Endothelial cell of umbilical vein (primary cell): ENCODE data around the gene NEDD4L. TPM values are rescaled to one million over a fixed set of nuclear protein-coding genes. Genes with fewer than 3 reads are reported as not detected.

Experiments used
- BruUV-seq: library from RNA; stranded (reverse); fragments of 400-500 nt; replicated peaks from 2 replicates; lab custom pipeline; 2021; lab: Mats Ljungman, UMichigan
- CTCF ChIA-PET: fragments of 300-600, 350-600 bp; sonication (Branson Sonifier 250); formaldehyde crosslinking; loops from one replicate; lab custom pipeline; 2021; ENCODE audit warnings: antibody characterized with exemption, inconsistent platforms; lab: Charles Lee
- POLR2A ChIA-PET: fragments of 300-600, 350-600 bp; sonication (Branson Sonifier 250); formaldehyde crosslinking; loops from one replicate; lab custom pipeline; 2021; ENCODE audit warnings: antibody characterized with exemption, inconsistent platforms; lab: Charles Lee
- DNase-seq: peaks from one replicate; pipeline ENCODE4 v3.0.0-alpha.2; 2011; ENCODE audit warnings: low read depth, low spot score
- FAIRE-seq: peaks from 2 replicates; lab custom pipeline; 2011; peaks lifted over from hg19 to GRCh38; lab: Jason Lieb, UNC
- H2AFZ ChIP-seq: 2 replicates; pipeline ENCODE4 v1.6.0; 2012; ENCODE audit warnings: low read depth, low read length, control low read depth, inconsistent platforms
- H3K27ac ChIP-seq: 2 replicates; pipeline ENCODE4 v1.5.1; 2011; ENCODE audit warnings: low read depth, mild to moderate bottlenecking, control low read depth, low read length, moderate library complexity; ENCODE audit not compliant: insufficient read depth
- H3K27me3 ChIP-seq, 2 experiments: 2 replicates each; pipeline versions ENCODE4 v1.6.0 to v1.6.1; 2011; ENCODE audit warnings: low read length in 2 of 2, mixed read lengths in 1 of 2; ENCODE audit not compliant: control insufficient read depth in 2 of 2, insufficient read depth in 2 of 2
- H3K36me3 ChIP-seq, 2 experiments: 2 replicates in 1 of 2; 3 replicates in 1 of 2; pipeline ENCODE4 v1.5.1; 2011; ENCODE audit warnings: low read length in 2 of 2, mild to moderate bottlenecking in 1 of 2, moderate library complexity in 1 of 2; ENCODE audit not compliant: control insufficient read depth in 2 of 2, insufficient read depth in 2 of 2; ENCODE audit errors: extremely low read depth in 1 of 2
- H3K4me1 ChIP-seq: 3 replicates; pipeline ENCODE4 v1.5.1; 2011; ENCODE audit warnings: mild to moderate bottlenecking, low read length; ENCODE audit not compliant: control insufficient read depth, insufficient read depth; ENCODE audit errors: extremely low read depth
- H3K4me2 ChIP-seq: 2 replicates; pipeline ENCODE4 v1.6.1; 2011; ENCODE audit warnings: low read length, control low read depth, mixed read lengths; ENCODE audit not compliant: insufficient read depth
- H3K4me3 ChIP-seq, 3 experiments: fragments of 200-600 bp in 1 of 3; sonication (generic), shearing (Covaris generic) in 1 of 3; replicated peaks in 1 of 3; 2 replicates each; pipeline ENCODE4 v1.5.1; 2011 to 2016; ENCODE audit warnings: control low read depth in 3 of 3, low read length in 3 of 3, mild to moderate bottlenecking in 2 of 3, inconsistent platforms in 1 of 3, low read depth in 1 of 3, moderate library complexity in 1 of 3; ENCODE audit not compliant: insufficient read depth in 1 of 3
- H3K79me2 ChIP-seq: 2 replicates; pipeline ENCODE4 v1.6.0; 2012; ENCODE audit warnings: low read length, inconsistent platforms; ENCODE audit not compliant: control insufficient read depth, insufficient read depth
- H3K9ac ChIP-seq: replicated peaks from 2 replicates; pipeline ENCODE3; 2011; ENCODE audit warnings: low read length, control low read depth; ENCODE audit not compliant: insufficient read depth; ENCODE audit errors: extremely low read depth
- H3K9me1 ChIP-seq: replicated peaks from 3 replicates; pipeline ENCODE4 v1.6.0; 2011; ENCODE audit warnings: mild to moderate bottlenecking, low read length; ENCODE audit not compliant: control insufficient read depth, insufficient read depth; ENCODE audit errors: extremely low read depth
- H3K9me3 ChIP-seq: replicated peaks from 2 replicates; pipeline ENCODE4 v1.5.1; 2012; ENCODE audit warnings: low read length, inconsistent platforms; ENCODE audit not compliant: control insufficient read depth, insufficient read depth
- H4K20me1 ChIP-seq: replicated peaks from 2 replicates; pipeline ENCODE3; 2011; ENCODE audit warnings: mild to moderate bottlenecking, low read length; ENCODE audit not compliant: control insufficient read depth, insufficient read depth; ENCODE audit errors: extremely low read depth
- EZH2 ChIP-seq: IDR thresholded peaks from 2 replicates; pipeline ENCODE4 v1.6.1; 2012; ENCODE audit warnings: borderline replicate concordance, low read depth, mild to moderate bottlenecking, moderate library complexity, low read length, inconsistent platforms; ENCODE audit not compliant: severe bottlenecking
- FOS ChIP-seq: IDR thresholded peaks from 2 replicates; pipeline ENCODE4 v1.6.1; 2011; ENCODE audit warnings: mild to moderate bottlenecking, low read length, moderate library complexity, borderline replicate concordance; ENCODE audit not compliant: insufficient read depth
- GATA2 ChIP-seq: IDR thresholded peaks from 2 replicates; pipeline ENCODE4 v1.7.0; 2011; ENCODE audit warnings: low read depth, mild to moderate bottlenecking, moderate library complexity, mixed read lengths, low read length; ENCODE audit not compliant: insufficient read length, insufficient read depth
- JUN ChIP-seq: IDR thresholded peaks from 2 replicates; pipeline ENCODE4 v1.6.1; 2011; ENCODE audit warnings: borderline replicate concordance, low read depth; ENCODE audit not compliant: insufficient read length, insufficient read depth
- MAX ChIP-seq: IDR thresholded peaks from 2 replicates; pipeline ENCODE4 v1.6.1; 2011; ENCODE audit not compliant: insufficient read depth, insufficient read length
- MYC ChIP-seq: IDR thresholded peaks from one replicate; pipeline ENCODE4 v1.6.1; 2011; ENCODE audit warnings: mild to moderate bottlenecking, low read depth, low read length
- POLR2A ChIP-seq: IDR thresholded peaks from 2 replicates; pipeline ENCODE4 v1.6.1; 2012; ENCODE audit warnings: low read depth, mild to moderate bottlenecking, control low read depth, low read length
- POLR2AphosphoS5 ChIP-seq: IDR thresholded peaks from 2 replicates; pipeline ENCODE4 v1.6.1; 2012; ENCODE audit warnings: low read depth, mild to moderate bottlenecking, control low read depth, low read length, moderate library complexity; ENCODE audit not compliant: insufficient read depth
- dilution Hi-C: fragments of 300-500 bp; cut with MboI; formaldehyde crosslinking; loops from one replicate; pipeline ENCODE4 v1.15.0; 2019; ENCODE audit warnings: low sequenced_read_pairs; ENCODE audit not compliant: extremely low pct_ligation_motif_present
- intact Hi-C: fragments of 100-400 bp; cut with micrococcal nuclease; formaldehyde crosslinking; loops from one replicate; pipeline ENCODE4 v1.10.0; 2022
- polyA plus RNA-seq, 4 experiments: library from polyadenylated mRNA; depleted of rRNA in 3 of 4; stranded (reverse) in 3 of 4; unstranded in 1 of 4; fragments of >200 nt; gene quantifications; 2 replicates each; pipeline versions ENCODE4 v1.2.1 to v1.2.3, GENCODE V29; 2011 to 2012; ENCODE audit warnings: missing spikeins in 1 of 4
- total RNA-seq: library from RNA; stranded (reverse); gene quantifications from 2 replicates; pipeline ENCODE4 v1.2.3, GENCODE V29; 2021
- TF ChIP-seq, protein P1 (sequence below), 2 donors: IDR thresholded peaks; 1 replicate in 1 of 2; 2 replicates in 1 of 2; pipeline ENCODE4 v1.5.1; 2011; ENCODE audit warnings: low read length in 2 of 2, mild to moderate bottlenecking in 2 of 2, moderate library complexity in 2 of 2, control low read depth in 1 of 2, inconsistent platforms in 1 of 2, low read depth in 1 of 2; ENCODE audit not compliant: insufficient read depth in 1 of 2; ENCODE audit errors: extremely low read depth in 1 of 2

The NEDD4L gene
- total and polyA plus RNA-seq, 2 donors (not counting 3 experiments of a cell fraction or from before 2014, with no cell fraction given), result 20.5 to 78.9 TPM

DNA sequence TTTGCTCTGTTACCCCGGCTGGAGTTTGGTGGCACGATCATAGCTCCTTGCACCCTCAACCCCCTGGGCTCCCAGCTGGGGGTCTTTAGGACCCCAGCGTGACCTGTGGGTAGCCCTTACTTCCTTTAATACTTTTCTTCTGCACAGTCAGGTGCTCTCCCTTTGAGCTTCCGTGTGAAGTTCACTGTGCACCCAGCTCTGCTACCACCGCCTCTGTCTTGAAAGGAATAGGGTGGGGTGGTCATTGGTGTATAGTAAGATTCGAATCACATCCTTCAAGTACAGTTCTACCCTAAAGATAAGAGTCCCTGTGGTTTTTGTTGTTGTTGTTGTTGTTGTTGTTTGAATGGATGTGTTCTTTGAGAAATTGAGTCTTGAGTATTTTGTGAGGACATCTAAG is 267.4 kb downstream of the NEDD4L start:
- H2AFZ ChIP-seq, result no peak overlapping the region
- no peak overlapping the region for H3K9ac ChIP-seq
- H3K4me2 ChIP-seq, result no peak overlapping the region
- TF ChIP-seq FOS, result no peak
- no peak for TF ChIP-seq MYC
- TF ChIP-seq JUN, result no peak
- TF ChIP-seq POLR2A, result no peak
- TF ChIP-seq MAX, result no peak
- TF ChIP-seq POLR2AphosphoS5, result no peak
- TF ChIP-seq GATA2, result no peak
- CTCF ChIA-PET, result interaction anchor here (1.2 to 1.5 kb wide), 2 partner anchors 130 to 175 kb away, joined by 3 to 4 read pairs; no protein-coding TSS in a partner anchor
- no TSS peak for BruUV-seq
- H3K4me3 ChIP-seq, result no peak overlapping the region
- no peaks in the 10 kb centered on the region for H3K9me1 ChIP-seq
- H3K4me1 ChIP-seq, result peaks cover 31% of the 10 kb centered on the region
- no peaks in the 10 kb centered on the region for H3K79me2 ChIP-seq
- POLR2A ChIA-PET, result no interaction called here
- no peaks in the 10 kb centered on the region for H3K27me3 ChIP-seq
- no peaks in the 10 kb centered on the region for H3K36me3 ChIP-seq
- FAIRE-seq, result no peak
- H3K27ac ChIP-seq, result no peak overlapping the region
- intact Hi-C loops (no loop called here), dilution Hi-C loops (no loop called here)
- H4K20me1 ChIP-seq, result no peaks in the 10 kb centered on the region
- no peak for DNase-seq
- no peaks in the 10 kb centered on the region for H3K9me3 ChIP-seq

DNA sequence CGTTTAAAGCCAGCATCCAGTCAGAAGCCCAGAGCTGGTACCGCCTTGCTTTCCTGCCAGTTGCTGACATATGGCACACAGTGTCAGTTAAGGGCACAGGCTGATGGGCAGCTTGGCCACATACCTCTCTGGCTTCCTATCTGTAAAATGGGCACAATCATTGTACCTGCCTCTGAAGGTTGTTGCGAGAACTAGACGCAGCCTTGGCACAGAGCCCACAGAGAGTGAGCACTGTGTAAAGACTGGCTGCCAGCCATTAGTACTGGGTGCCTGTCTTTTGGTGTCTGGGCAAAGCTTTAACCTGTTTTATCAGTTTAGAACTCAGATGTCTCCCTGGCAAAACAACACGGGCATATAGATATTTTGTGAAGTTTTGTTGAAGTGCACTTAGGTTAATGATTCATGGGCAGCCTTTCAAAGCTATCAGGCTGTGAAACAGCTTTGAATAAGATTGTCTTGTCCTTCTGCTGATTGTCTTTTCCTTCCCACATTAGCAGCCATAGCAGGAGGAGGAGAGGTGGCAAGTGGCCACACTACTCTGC is 269.5 kb downstream of the NEDD4L start:
- Histone ChIP-seq H3K36me3 (no peaks in the 10 kb centered on the region), H4K20me1 (no peaks in the 10 kb centered on the region), H3K27ac (peak overlapping the region; percentile 79), H2AFZ (no peak overlapping the region), H3K27me3 (no peaks in the 10 kb centered on the region), H3K9me1 (no peaks in the 10 kb centered on the region), H3K9me3 (no peaks in the 10 kb centered on the region), H3K79me2 (no peaks in the 10 kb centered on the region), H3K4me2 (peak overlapping the region; percentile 11), H3K4me1 (peaks cover 33% of the 10 kb centered on the region), H3K4me3 (no peak overlapping the region), H3K9ac (peak overlapping the region; percentile 13)
- intact Hi-C loops, result loop anchor here (2.0 kb wide), 1 partner anchor 67 kb away; no protein-coding TSS in a partner anchor
- CTCF ChIA-PET, result interaction anchor here (0.9 to 2.3 kb wide), 6 partner anchors 8 to 180 kb away, joined by 3 to 7 read pairs (median 4); no protein-coding TSS in a partner anchor
- BruUV-seq, result no TSS peak
- TF ChIP-seq GATA2 (no peak), POLR2AphosphoS5 (no peak), MAX (no peak), FOS (no peak), EZH2 (no peak), JUN (no peak), POLR2A (no peak), MYC (no peak)
- TF ChIP-seq, protein P1, sequence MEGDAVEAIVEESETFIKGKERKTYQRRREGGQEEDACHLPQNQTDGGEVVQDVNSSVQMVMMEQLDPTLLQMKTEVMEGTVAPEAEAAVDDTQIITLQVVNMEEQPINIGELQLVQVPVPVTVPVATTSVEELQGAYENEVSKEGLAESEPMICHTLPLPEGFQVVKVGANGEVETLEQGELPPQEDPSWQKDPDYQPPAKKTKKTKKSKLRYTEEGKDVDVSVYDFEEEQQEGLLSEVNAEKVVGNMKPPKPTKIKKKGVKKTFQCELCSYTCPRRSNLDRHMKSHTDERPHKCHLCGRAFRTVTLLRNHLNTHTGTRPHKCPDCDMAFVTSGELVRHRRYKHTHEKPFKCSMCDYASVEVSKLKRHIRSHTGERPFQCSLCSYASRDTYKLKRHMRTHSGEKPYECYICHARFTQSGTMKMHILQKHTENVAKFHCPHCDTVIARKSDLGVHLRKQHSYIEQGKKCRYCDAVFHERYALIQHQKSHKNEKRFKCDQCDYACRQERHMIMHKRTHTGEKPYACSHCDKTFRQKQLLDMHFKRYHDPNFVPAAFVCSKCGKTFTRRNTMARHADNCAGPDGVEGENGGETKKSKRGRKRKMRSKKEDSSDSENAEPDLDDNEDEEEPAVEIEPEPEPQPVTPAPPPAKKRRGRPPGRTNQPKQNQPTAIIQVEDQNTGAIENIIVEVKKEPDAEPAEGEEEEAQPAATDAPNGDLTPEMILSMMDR (IDR thresholded peaks at IDR 0.05; ENCODE audit: extremely low read depth in 1 of 2, insufficient read depth in 1 of 2, low read depth in 1 of 2, low read length in 2 of 2), result no peak
- DNase-seq (no peak), FAIRE-seq (no peak)
- POLR2A ChIA-PET, result interaction anchor here (0.7 kb wide), 1 partner anchor 70 kb away, joined by 4 read pairs; no protein-coding TSS in a partner anchor
- dilution Hi-C loops, result no loop called here
